OCI-LY7 (cell line): ENCODE results near the gene TCAP. TPM values are rescaled to one million over a fixed set of nuclear protein-coding genes. Genes with fewer than 3 reads are reported as not detected.

Experiments
- BruUV-seq: library from RNA; stranded (reverse); fragments of 400-500 nt; replicated peaks from 2 replicates; lab custom pipeline; 2021; lab: Mats Ljungman, UMichigan
- CTCF ChIA-PET: fragments of 300-600 bp; sonication (Branson Sonifier 250); formaldehyde crosslinking; loops from one replicate; lab custom pipeline; 2022; ENCODE audit warnings: antibody characterized with exemption; ENCODE audit not compliant: unreplicated experiment; lab: Charles Lee
- POLR2A ChIA-PET: fragments of 300-600 bp; sonication (Branson Sonifier 250); formaldehyde crosslinking; loops from one replicate; lab custom pipeline; 2022; ENCODE audit warnings: antibody characterized with exemption; lab: Charles Lee
- DNase-seq: peaks from one replicate; pipeline ENCODE4 v3.0.0-alpha.2; 2015; ENCODE audit warnings: low spot score
- H2AFZ ChIP-seq: fragments of 200-600 bp; sonication (generic), shearing (Covaris generic); 2 replicates; pipeline ENCODE4 v1.6.1; 2014; ENCODE audit warnings: mild to moderate bottlenecking, antibody characterized with exemption, low read length, moderate library complexity
- H3K27ac ChIP-seq: fragments of 200-600 bp; sonication (generic); 2 replicates; pipeline ENCODE4 v1.5.1; 2014; ENCODE audit warnings: mixed run types, low read depth, mild to moderate bottlenecking, moderate library complexity, low read length, inconsistent platforms; ENCODE audit not compliant: poor library complexity, severe bottlenecking
- H3K36me3 ChIP-seq: fragments of 200-600 bp; sonication (generic); 2 replicates; pipeline ENCODE4 v1.6.1; 2014; ENCODE audit warnings: mild to moderate bottlenecking, antibody characterized with exemption, low read length, moderate library complexity, mixed read lengths; ENCODE audit not compliant: insufficient read depth
- H3K4me1 ChIP-seq: fragments of 200-600 bp; sonication (generic); 2 replicates; pipeline ENCODE4 v1.5.1; 2014; ENCODE audit warnings: mild to moderate bottlenecking, low read length; ENCODE audit not compliant: insufficient read depth, poor library complexity, severe bottlenecking
- H3K4me2 ChIP-seq: fragments of 200-600 bp; sonication (generic); 2 replicates; pipeline ENCODE4 v1.6.1; 2014; ENCODE audit warnings: mild to moderate bottlenecking, low read length
- H3K4me3 ChIP-seq: fragments of 200-600 bp; sonication (generic); 2 replicates; pipeline ENCODE4 v1.5.1; 2014; ENCODE audit warnings: mild to moderate bottlenecking, low read depth, low read length; ENCODE audit not compliant: poor library complexity, severe bottlenecking
- H3K79me2 ChIP-seq: fragments of 200-600 bp; sonication (generic); 2 replicates; pipeline ENCODE4 v1.6.1; 2016; ENCODE audit warnings: low read depth, mild to moderate bottlenecking, low read length, moderate library complexity, mixed read lengths; ENCODE audit not compliant: insufficient read depth
- H3K9me2 ChIP-seq: fragments of 200-600 bp; sonication (generic); 2 replicates; pipeline ENCODE4 v1.6.1; 2016; ENCODE audit warnings: mild to moderate bottlenecking, low read length, mixed read lengths; ENCODE audit not compliant: insufficient read depth
- H3K9me3 ChIP-seq: fragments of 200-600 bp; sonication (generic); 2 replicates; pipeline ENCODE4 v1.6.1; 2014; ENCODE audit warnings: mild to moderate bottlenecking, mixed run types, low read length, mixed read lengths
- H4K20me1 ChIP-seq: fragments of 200-600 bp; sonication (generic); 2 replicates; pipeline ENCODE4 v1.6.1; 2014; ENCODE audit warnings: mild to moderate bottlenecking, antibody characterized with exemption, low read length, moderate library complexity, mixed read lengths; ENCODE audit not compliant: insufficient read depth
- EZH2phosphoT487 ChIP-seq: fragments of 200-600 bp; sonication (generic); IDR thresholded peaks from 2 replicates; pipeline ENCODE4 v1.6.1; 2018; ENCODE audit warnings: low read depth, borderline replicate concordance, mild to moderate bottlenecking, mixed run types, antibody characterized with exemption, low read length, moderate library complexity, mixed read lengths
- intact Hi-C: fragments of 100-400 bp; cut with micrococcal nuclease; formaldehyde crosslinking; loops from one replicate; pipeline ENCODE4 v1.10.0; 2022; ENCODE audit not compliant: unreplicated experiment
- total RNA-seq, 2 experiments: library from RNA; depleted of rRNA in 1 of 2; stranded (reverse); fragments of >200 nt in 1 of 2; shearing (Covaris generic) in 1 of 2; gene quantifications; 2 replicates each; pipeline ENCODE4 v1.2.3, GENCODE V29; 2014 to 2022
- TF ChIP-seq, protein P1 (sequence below): fragments of 200-600 bp; sonication (generic); conservative IDR thresholded peaks from 2 replicates; pipeline ENCODE4 v1.5.1; 2014; ENCODE audit warnings: mild to moderate bottlenecking, antibody characterized with exemption, low read length, moderate library complexity, mixed read lengths

Gene TCAP
- total RNA-seq, 2 experiments from 2014 or later, result 1.5 to 2.7 TPM

DNA sequence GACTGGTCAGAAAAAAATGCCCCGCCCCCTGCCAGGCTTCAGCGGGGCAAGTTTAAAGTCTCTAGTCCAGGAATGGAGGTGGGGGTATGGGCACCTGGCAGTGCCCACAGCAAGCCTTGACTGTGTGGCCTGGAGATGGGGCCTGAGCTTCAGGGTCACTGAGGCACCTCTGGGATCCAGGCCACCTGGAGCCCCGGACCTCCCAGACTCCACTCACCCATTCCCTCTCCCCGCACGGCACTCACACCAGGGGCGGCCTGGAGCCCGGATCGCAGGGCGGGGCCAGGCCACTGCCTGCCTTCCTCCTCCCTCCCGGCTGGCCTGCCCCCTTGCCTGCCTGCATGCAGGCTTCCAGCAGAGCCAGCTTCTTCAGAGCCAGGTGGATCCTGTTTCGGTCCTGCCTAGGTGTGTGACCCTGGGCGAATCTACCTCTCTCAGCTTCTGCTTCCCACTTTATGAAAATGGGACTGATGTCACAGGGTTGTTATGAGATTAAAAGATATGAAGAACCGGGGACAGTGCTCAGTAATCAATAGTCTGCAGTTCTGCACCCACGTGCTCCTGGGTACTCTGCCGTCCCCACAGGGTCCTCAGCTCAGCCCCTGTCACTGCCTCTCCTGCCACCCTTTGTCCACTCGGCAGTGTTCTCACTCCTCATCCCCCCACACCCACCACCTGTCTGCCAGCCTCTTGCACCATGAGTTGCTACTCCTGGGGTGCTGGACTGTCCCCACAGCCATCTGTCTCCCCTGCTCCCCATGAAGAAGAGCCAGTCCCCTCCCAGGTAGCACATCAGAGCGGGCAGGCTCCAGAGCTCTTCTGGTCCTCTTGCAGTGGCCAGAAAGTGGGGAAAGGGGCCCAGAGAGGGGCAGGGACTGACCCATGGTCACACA, 1.2 kb upstream of the TCAP start:
- H3K27ac ChIP-seq, result no peak overlapping the region
- CTCF ChIA-PET, result no interaction called here
- H3K36me3 ChIP-seq, result peaks cover 21% of the 10 kb centered on the region; the same call in 1 of the 2 replicates
- H3K4me1 ChIP-seq, result peaks cover 4% of the 10 kb centered on the region
- intact Hi-C loops, result no loop called here
- H3K9me2 ChIP-seq, result no peaks in the 10 kb centered on the region
- H3K9me3 ChIP-seq, result no peaks in the 10 kb centered on the region
- no TSS peak for BruUV-seq
- no peak for TF ChIP-seq EZH2phosphoT487
- TF ChIP-seq, protein P1, sequence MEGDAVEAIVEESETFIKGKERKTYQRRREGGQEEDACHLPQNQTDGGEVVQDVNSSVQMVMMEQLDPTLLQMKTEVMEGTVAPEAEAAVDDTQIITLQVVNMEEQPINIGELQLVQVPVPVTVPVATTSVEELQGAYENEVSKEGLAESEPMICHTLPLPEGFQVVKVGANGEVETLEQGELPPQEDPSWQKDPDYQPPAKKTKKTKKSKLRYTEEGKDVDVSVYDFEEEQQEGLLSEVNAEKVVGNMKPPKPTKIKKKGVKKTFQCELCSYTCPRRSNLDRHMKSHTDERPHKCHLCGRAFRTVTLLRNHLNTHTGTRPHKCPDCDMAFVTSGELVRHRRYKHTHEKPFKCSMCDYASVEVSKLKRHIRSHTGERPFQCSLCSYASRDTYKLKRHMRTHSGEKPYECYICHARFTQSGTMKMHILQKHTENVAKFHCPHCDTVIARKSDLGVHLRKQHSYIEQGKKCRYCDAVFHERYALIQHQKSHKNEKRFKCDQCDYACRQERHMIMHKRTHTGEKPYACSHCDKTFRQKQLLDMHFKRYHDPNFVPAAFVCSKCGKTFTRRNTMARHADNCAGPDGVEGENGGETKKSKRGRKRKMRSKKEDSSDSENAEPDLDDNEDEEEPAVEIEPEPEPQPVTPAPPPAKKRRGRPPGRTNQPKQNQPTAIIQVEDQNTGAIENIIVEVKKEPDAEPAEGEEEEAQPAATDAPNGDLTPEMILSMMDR, result no peak
- no peak overlapping the region for H2AFZ ChIP-seq
- H3K79me2 ChIP-seq, result no peaks in the 10 kb centered on the region
- no peak for DNase-seq
- no peaks in the 10 kb centered on the region for H4K20me1 ChIP-seq
- no peak overlapping the region for H3K4me2 ChIP-seq
- POLR2A ChIA-PET, result no interaction called here
- H3K4me3 ChIP-seq, result no peak overlapping the region

DNA sequence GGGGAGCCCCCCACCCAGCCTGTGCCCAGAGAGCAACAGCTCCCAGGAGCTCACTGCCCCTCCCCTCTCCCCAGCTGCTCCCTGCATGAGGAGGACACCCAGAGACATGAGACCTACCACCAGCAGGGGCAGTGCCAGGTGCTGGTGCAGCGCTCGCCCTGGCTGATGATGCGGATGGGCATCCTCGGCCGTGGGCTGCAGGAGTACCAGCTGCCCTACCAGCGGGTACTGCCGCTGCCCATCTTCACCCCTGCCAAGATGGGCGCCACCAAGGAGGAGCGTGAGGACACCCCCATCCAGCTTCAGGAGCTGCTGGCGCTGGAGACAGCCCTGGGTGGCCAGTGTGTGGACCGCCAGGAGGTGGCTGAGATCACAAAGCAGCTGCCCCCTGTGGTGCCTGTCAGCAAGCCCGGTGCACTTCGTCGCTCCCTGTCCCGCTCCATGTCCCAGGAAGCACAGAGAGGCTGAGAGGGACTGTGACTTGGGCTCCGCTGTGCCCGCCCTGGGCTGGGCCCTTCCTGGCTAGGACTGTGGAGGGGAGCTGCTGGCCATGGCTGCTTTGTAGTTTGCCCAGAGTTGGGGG, 584 bp downstream of the TCAP start:
- BruUV-seq, result no TSS peak
- no peak overlapping the region for H2AFZ ChIP-seq
- H3K27ac ChIP-seq, result no peak overlapping the region
- H3K4me1 ChIP-seq, result no peaks in the 10 kb centered on the region
- TF ChIP-seq, protein P1, result no peak
- TF ChIP-seq EZH2phosphoT487, result no peak
- CTCF ChIA-PET, result no interaction called here
- intact Hi-C loops, result no loop called here
- H3K36me3 ChIP-seq, result peaks cover 11% of the 10 kb centered on the region; the same call in 1 of the 2 replicates
- DNase-seq, result no peak
- no peaks in the 10 kb centered on the region for H3K9me3 ChIP-seq
- H3K4me2 ChIP-seq, result no peak overlapping the region
- H3K79me2 ChIP-seq, result no peaks in the 10 kb centered on the region
- no peak overlapping the region for H3K4me3 ChIP-seq
- POLR2A ChIA-PET, result no interaction called here
- H4K20me1 ChIP-seq, result no peaks in the 10 kb centered on the region
- no peaks in the 10 kb centered on the region for H3K9me2 ChIP-seq
